HUES48 (cell line): ENCODE results near the gene GCG.

Source experiments
- H3K27ac ChIP-seq: one replicate; pipeline ENCODE4 v1.7.0; 2013; ENCODE audit warnings: low read depth, low read length, inconsistent platforms
- H3K27me3 ChIP-seq: 2 replicates; pipeline ENCODE4 v1.6.1; 2013; ENCODE audit warnings: mild to moderate bottlenecking, low read length; ENCODE audit not compliant: control insufficient read depth, insufficient read depth
- H3K36me3 ChIP-seq: 2 replicates; pipeline ENCODE4 v1.6.1; 2013; ENCODE audit warnings: low read length; ENCODE audit not compliant: control insufficient read depth, insufficient read depth
- H3K4me1 ChIP-seq: 2 replicates; pipeline ENCODE4 v1.6.1; 2013; ENCODE audit warnings: mild to moderate bottlenecking, low read length; ENCODE audit not compliant: control insufficient read depth, insufficient read depth
- H3K4me3 ChIP-seq: 2 replicates; pipeline ENCODE4 v1.5.1; 2013; ENCODE audit warnings: mild to moderate bottlenecking, low read depth, low read length
- H3K9ac ChIP-seq: 2 replicates; pipeline ENCODE4 v1.6.1; 2013; ENCODE audit warnings: mild to moderate bottlenecking, low read depth, low read length, moderate library complexity
- H3K9me3 ChIP-seq: 2 replicates; pipeline ENCODE4 v1.6.1; 2013; ENCODE audit warnings: low read length; ENCODE audit not compliant: control insufficient read depth, insufficient read depth

Gene GCG

GRCh38 chr2:162118166-162119031 lies 33.6 kb downstream of the GCG start:
- Histone ChIP-seq H3K4me3 (no peak overlapping the region), H3K27ac (no peak overlapping the region)

GRCh38 chr2:162116352-162116751 lies 35.7 kb downstream of the GCG start:
- Histone ChIP-seq H3K36me3 (no peaks in the 10 kb centered on the region), H3K9me3 (no peaks in the 10 kb centered on the region; the same call in 1 of the 2 replicates), H3K4me1 (peaks cover 15% of the 10 kb centered on the region)

More at GRCh38 chr2:162118166-162119031, 33.6 kb downstream of the GCG start:
- Histone ChIP-seq H3K9ac (no peak overlapping the region), H3K4me1 (peaks cover 5% of the 10 kb centered on the region), H3K27me3 (no peaks in the 10 kb centered on the region), H3K9me3 (no peaks in the 10 kb centered on the region; the same call in 1 of the 2 replicates), H3K36me3 (no peaks in the 10 kb centered on the region)

GRCh38 chr2:162115076-162115475 lies 37.0 kb downstream of the GCG start:
- H3K9me3 ChIP-seq: no peaks in the 10 kb centered on the region; the same call in 1 of the 2 replicates
- H3K4me1 ChIP-seq: peaks cover 15% of the 10 kb centered on the region
- H3K36me3 ChIP-seq: no peaks in the 10 kb centered on the region
- no peak overlapping the region for H3K9ac ChIP-seq
- no peaks in the 10 kb centered on the region for H3K27me3 ChIP-seq
- H3K4me3 ChIP-seq: no peak overlapping the region
- no peak overlapping the region for H3K27ac ChIP-seq

More at GRCh38 chr2:162116352-162116751, 35.7 kb downstream of the GCG start:
- H3K9ac ChIP-seq: no peak overlapping the region
- no peak overlapping the region for H3K4me3 ChIP-seq
- no peaks in the 10 kb centered on the region for H3K27me3 ChIP-seq
- H3K27ac ChIP-seq: no peak overlapping the region

DNA sequence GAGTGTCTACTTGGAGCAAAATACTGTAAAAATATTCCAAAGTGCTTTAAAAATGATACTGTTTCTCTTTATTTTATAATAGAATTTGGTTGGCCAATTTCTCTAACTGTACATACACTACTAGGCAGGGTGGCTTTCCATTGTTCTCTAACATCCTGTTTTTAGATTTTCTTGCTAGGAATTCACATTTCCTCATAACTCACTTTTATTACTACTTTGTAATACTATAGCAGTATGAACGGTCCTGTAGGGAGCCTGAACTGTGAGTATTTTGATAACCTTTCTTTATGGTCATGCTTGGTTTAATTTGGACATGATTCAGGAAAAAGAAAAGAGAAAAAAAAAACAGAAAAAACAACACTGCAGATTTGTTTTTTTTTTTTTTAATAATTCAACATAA lies 37.8 kb downstream of the GCG start:
- Histone ChIP-seq H3K9ac (no peak overlapping the region), H3K4me1 (peaks cover 15% of the 10 kb centered on the region), H3K4me3 (no peak overlapping the region), H3K9me3 (no peaks in the 10 kb centered on the region; the same call in 1 of the 2 replicates), H3K27me3 (no peaks in the 10 kb centered on the region), H3K27ac (peak overlapping the region; percentile 74), H3K36me3 (no peaks in the 10 kb centered on the region)

DNA sequence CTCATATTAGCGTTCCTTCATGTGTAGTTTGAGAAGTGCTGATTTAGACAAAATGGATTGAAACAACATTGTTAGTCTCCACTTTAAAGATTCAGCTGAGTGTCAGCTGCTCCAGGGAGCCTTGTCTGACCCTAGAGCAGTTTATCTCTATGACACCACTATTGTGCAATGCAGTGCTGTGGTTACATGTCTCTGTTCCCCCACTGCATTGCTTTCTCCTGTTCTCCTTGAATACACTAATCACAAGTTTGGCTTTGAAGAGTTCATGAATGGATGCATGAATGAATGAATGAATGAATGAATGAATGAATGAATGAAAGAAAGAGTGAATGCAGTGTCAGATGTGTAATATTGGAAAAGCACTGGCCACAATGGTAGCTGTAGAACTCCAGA lies 38.3 kb downstream of the GCG start:
- Histone ChIP-seq H3K36me3 (no peaks in the 10 kb centered on the region), H3K9me3 (no peaks in the 10 kb centered on the region; the same call in 1 of the 2 replicates), H3K27me3 (no peaks in the 10 kb centered on the region), H3K27ac (peak overlapping the region; percentile 74), H3K4me1 (peaks cover 15% of the 10 kb centered on the region), H3K4me3 (no peak overlapping the region), H3K9ac (no peak overlapping the region)

- peak overlapping the region; percentile 74 for H3K27ac ChIP-seq
- no peaks in the 10 kb centered on the region for H3K27me3 ChIP-seq
- no peak overlapping the region for H3K4me3 ChIP-seq
- no peaks in the 10 kb centered on the region; the same call in 1 of the 2 replicates for H3K9me3 ChIP-seq
- no peaks in the 10 kb centered on the region for H3K36me3 ChIP-seq
- no peak overlapping the region for H3K9ac ChIP-seq
- peaks cover 15% of the 10 kb centered on the region for H3K4me1 ChIP-seq
These were observed 38.8 kb downstream of the GCG start for GRCh38 chr2:162113088-162113775.

DNA sequence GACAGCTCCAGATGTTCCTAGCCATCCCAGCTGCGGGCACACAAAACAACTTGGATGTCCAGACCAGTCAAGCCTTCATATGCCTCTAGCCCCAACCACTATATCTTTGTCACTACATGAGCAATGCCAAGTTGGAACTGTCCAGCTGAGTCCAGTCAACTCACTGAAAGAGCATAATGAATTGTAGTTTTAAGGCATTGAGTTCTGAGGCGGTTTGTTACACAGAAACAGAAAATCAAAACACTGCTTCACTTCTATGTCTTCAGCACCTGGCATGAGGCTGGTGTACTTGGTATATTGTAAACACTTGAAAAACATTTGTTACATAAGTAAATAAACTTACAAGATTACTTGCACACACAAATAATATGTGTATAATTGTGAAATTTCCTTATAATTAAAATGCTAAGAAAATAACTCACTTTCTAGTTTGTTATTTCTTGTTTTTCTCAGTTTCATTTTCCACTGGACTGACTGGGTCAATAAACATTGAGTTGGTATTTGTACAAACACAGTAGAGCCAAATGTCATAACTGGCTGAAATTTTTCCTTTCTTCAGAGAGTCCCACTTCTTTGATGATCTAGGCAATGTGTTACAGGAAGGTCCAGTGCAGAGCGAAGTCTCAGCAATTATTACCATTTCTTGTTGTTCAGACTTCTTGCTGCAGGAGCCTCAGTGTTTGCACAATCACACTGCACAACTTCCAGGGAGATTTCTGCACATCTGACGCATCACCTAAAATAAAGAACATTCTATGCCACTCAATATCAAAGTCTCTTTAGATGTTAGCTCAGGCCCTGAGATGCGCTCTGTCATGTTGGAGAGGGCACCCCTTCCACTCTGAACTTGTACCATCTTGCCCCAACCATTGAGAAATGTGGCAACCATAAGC lies 39.8 kb downstream of the GCG start:
- H3K9ac ChIP-seq: no peak overlapping the region
- H3K27me3 ChIP-seq: no peaks in the 10 kb centered on the region
- H3K4me3 ChIP-seq: no peak overlapping the region
- no peaks in the 10 kb centered on the region for H3K36me3 ChIP-seq
- peaks cover 15% of the 10 kb centered on the region for H3K4me1 ChIP-seq
- H3K27ac ChIP-seq: no peak overlapping the region
- no peaks in the 10 kb centered on the region; the same call in 1 of the 2 replicates for H3K9me3 ChIP-seq

GRCh38 chr2:162107361-162107901 lies 44.6 kb downstream of the GCG start:
- no peak overlapping the region for H3K9ac ChIP-seq
- H3K4me3 ChIP-seq: no peak overlapping the region
- H3K4me1 ChIP-seq: no peaks in the 10 kb centered on the region
- H3K36me3 ChIP-seq: no peaks in the 10 kb centered on the region
- H3K27ac ChIP-seq: no peak overlapping the region
- H3K9me3 ChIP-seq: no peaks in the 10 kb centered on the region
- H3K27me3 ChIP-seq: no peaks in the 10 kb centered on the region

DNA sequence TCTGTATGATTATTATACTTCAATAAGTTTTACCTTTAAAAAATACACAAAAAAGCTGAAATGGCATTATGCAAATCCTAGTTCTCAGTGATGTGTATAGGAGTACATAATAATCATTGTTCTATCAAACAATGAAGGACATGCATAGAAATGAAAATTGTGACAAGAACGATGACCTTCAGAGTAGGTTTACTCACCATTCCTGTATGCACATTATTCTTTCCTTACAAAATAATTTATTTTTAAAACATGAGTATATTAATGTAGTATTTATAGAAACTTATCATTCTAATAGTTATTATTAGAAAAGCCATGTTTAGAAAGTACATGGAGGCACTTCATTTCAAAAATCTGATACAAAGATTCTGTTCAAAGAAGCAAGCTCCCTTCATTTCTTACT lies 45.3 kb downstream of the GCG start:
- Histone ChIP-seq H3K9me3 (no peaks in the 10 kb centered on the region), H3K27me3 (no peaks in the 10 kb centered on the region), H3K27ac (no peak overlapping the region), H3K36me3 (no peaks in the 10 kb centered on the region), H3K9ac (no peak overlapping the region), H3K4me3 (no peak overlapping the region), H3K4me1 (no peaks in the 10 kb centered on the region)

GRCh38 chr2:162106146-162106551 lies 45.9 kb downstream of the GCG start:
- Histone ChIP-seq H3K4me1 (no peaks in the 10 kb centered on the region), H3K9me3 (no peaks in the 10 kb centered on the region), H3K27ac (no peak overlapping the region), H3K4me3 (no peak overlapping the region), H3K9ac (no peak overlapping the region), H3K36me3 (no peaks in the 10 kb centered on the region), H3K27me3 (no peaks in the 10 kb centered on the region)
